HUDEP-2 (cell line): ENCODE data around the gene KLF16.
A peak's percentile ranks its signal among the peaks of the same experiment; 100 is the strongest.
"Not testable (repeated sequence)": the region's sequence is repeated elsewhere in the genome, so short reads cannot be mapped to it uniquely, and the experiment has no call there.

Source experiments
- DNase-seq, 76 experiments: peaks; one replicate each; lab custom pipeline; 2025; ENCODE audit not compliant: unreplicated experiment in 76 of 76; lab: John Stamatoyannopoulos, UW

The KLF16 gene

DNA sequence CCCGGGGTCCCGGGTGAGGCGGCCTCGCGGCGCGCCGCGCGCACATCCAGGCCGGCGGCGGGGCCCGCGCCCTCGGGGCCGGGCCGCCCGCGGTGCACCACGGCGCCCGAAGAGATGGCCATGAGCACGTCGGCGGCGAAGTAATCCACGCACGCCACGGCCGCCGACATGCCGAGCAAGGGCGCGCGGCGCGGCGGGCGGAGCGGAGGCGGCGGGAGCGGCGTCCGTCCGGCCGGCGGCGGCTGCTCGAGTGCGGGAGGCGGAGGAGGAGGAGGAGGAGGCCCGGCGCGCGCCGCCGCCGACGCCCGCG lies at the start of gene KLF16:
Gene KLF16 (minus strand): TSS at position 252 of the 310 bp plus-strand sequence. CDS start 82 bp downstream, at position 170.
- DNase-seq, result peak in 1 of 76 experiments; percentile 56

GRCh38 chr19:1912760-1913505 lies 49.6 kb upstream of the KLF16 start:
- no peak for DNase-seq

- DNase-seq, result peak in 26 of 76 experiments; percentile 6 to 45 (median 28)
Measured at GRCh38 chr19:1911995-1912394, 48.6 kb upstream of the KLF16 start.

GRCh38 chr19:1911098-1911497 lies 47.7 kb upstream of the KLF16 start:
- DNase-seq, result no peak

GRCh38 chr19:1910177-1910576 lies 46.8 kb upstream of the KLF16 start:
- DNase-seq, result no peak

DNA sequence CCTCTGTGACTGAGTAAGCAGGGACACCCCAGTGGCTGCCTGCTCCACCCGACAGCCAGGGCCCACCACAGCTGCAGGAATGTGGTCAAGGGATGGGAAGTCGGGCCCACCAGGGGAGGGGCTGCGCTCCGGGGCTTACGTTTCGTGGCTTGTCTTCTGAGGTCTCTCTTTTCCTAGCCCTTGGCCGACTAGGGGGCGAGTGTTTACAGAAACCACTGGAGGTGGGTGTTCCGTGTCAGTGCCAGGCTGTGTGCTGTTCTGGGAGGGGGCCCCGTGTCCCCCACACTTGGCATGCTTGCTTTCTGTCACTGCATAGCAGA lies 46.3 kb upstream of the KLF16 start:
- no peak for DNase-seq

GRCh38 chr19:1908364-1908678 lies 44.9 kb upstream of the KLF16 start:
- DNase-seq, result no peak

DNA sequence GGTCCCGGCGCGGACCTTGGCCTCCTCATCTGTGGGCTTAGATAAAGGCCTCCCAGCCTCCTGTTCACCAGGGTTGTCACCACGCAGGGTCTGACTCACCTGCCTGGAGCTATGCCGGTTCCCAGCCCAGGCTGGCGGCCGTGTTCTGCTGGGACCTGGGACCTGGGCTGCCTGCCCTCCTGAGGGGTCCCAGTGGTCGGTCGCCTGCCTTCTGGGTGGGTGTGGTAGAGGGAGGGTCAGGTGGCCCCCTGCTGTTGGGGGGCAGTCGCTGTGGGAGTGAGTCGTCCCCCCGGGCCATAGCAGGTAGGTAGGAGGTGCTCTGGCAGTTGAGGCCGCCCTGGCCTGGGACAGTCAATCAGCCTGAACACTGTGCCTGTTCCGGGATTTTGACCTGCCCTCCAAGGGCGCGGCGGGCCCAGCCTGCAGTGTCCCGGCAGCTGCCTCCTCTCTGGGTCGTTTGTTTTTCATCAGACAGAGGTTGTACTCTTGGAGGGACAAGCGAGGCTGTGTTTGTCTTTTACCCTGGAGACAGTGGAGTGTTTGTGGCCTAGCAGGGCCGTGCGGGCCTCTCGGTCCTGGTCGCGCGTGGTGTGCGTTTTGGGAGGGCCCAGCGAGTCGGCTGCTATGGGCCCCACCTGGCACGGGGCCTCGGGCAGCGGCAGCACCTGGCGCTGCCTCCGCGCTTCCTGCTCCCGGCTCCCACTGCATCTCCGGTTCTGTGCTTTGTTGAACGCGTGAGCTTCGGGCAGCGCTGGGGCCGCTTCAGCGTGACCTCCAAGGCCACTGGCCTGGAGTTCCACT lies 44.4 kb upstream of the KLF16 start:
- peak in 1 of 76 experiments; percentile 15 for DNase-seq

GRCh38 chr19:1906985-1907562 lies 43.7 kb upstream of the KLF16 start:
- no peak for DNase-seq

GRCh38 chr19:1905863-1906375 lies 42.5 kb upstream of the KLF16 start:
- DNase-seq, result no peak

DNA sequence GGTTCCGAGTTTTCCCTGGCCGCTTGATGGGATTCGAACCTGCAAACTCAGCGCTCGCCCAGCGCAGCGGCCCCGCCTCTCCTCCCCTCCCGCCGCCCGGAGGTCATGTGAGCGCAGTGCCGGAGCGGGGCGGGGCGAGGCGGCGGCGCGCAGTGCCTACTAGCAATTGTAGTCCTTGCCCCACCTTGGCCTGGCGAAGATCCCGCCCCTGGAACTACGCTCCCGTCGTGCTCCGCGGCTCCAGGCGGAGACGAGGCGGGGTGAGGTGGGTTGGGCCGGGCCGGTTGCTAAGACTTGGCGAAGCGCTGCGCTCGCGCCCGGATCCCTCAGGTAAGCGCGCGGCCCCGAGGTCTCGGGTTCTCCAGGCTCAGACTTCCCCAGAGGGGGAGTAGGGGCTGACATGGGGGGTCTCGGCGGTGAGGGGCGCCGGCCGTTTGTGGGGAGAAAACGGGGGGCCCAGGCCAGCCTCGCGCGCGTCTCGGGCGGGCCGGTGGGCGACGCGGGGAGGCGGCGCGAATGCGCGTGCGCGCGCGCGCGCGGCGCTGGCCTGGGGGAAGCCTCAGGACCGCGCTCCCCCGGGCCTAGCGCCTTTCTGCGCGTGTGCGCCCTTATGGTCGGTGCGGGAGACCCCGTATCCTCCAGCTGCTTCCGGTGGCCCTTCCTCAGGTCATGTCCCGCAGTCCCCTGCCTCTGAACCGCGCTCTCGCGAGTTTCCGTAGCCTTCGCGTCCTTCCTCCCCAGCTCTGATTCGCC lies 41.9 kb upstream of the KLF16 start, which contains the start of the genes ADAT3 and SCAMP4:
Gene ADAT3 (plus strand): TSS at position 290 of the 753 bp plus-strand sequence. CDS start 6,649 bp downstream, outside the sequence.
Gene SCAMP4 (plus strand): TSS at position 290 of the 753 bp plus-strand sequence. CDS start 9,621 bp downstream, outside the sequence.
- DNase-seq, result peak in 75 of 76 experiments; percentile 85 to 100 (median 100)

DNA sequence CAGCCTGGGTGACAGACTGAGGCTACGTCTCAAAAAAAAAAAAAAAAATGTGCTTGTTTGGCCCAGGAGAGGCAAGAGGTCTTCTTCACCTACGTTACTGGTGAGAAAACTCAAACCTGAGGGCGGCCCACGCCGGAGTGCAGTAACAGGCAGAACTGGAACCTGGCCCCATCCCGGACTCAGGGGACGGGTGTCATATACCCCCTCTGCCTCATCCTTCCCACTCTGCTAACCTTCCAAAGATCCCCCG lies 41.4 kb upstream of the KLF16 start:
- no peak for DNase-seq

DNA sequence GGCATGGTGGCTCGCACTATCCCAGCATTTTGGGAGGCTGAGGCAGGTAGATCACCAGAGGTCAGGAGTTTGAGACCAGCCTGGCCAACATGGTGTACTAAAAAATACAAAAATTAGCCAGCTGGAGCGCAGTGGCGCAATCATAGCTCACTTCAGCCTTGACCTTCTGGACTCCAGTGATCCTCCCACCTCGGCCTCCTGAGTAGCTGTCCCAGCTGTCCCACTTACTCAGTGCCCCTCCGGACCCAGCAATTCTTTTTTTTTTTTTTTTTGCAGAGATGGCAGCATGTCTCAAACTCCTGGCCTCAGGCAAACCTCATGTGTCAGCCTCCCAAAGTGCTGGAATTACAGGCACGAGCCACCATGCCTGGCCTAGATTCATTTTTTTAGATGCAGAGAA lies 39.5 kb upstream of the KLF16 start:
- DNase-seq, result no peak

DNA sequence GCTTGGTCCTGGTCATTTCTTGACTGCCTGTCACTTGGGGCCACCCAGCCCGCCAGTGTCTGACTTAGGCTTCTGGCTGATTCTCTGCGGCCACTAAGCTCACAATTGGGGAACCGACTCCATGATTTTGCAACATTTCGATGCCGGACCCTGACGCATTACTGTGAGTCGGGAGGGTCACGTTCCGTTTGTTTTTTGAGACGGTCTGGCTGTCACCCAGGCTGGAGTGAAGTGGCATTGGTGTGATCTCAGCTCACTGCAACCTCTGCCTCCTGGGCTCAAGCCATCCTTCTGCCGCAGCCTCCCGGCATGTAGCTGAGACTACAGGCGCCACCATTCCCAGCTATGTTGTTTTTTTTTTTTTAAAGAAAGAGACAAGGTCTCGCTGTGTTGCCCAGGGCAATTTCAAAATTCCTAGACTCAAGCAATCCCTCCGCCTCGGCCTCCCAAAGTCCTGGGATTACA lies 38.6 kb upstream of the KLF16 start:
- DNase-seq, result no peak

DNA sequence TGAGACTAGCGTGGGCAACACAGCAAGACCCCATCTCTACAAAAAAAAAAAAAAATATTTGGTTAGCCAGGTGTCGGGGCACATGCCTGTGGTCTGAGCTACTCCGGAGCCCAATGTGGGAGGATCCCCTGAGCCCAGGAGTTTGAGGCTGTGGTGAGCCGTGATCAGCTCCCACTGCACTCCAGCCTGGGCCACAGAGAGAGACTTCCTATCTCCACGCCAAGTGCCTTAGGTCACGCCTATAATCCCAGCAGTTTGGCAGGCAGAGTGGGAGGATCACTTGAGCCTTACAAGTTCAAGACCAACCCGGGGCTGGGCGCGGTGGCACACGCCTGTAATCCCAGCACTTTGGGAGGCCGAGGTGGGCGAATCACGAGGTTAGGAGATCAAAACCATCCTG lies 33.1 kb upstream of the KLF16 start:
- DNase-seq, result no peak

GRCh38 chr19:1893791-1894190 lies 30.4 kb upstream of the KLF16 start:
- no peak for DNase-seq

GRCh38 chr19:1889907-1890306 lies 26.5 kb upstream of the KLF16 start:
- no peak for DNase-seq

GRCh38 chr19:1888385-1888784 lies 25.0 kb upstream of the KLF16 start:
- DNase-seq, result no peak

- not testable (repeated sequence) for DNase-seq
Measured at GRCh38 chr19:1886360-1886759, 23.0 kb upstream of the KLF16 start.

- peak in 74 of 76 experiments; percentile 60 to 98 (median 94) for DNase-seq
Measured at GRCh38 chr19:1885398-1886119, 22.2 kb upstream of the KLF16 start, which contains the start of gene ABHD17A. Gene ABHD17A, minus strand, starts transcription at chr19:1885496. Its CDS starts 3,930 bp downstream, at chr19:1881566.
